Cardiac fibroblast (primary cell): ENCODE data around the gene RHOU.

Experiments used
- DNase-seq, 2 donors: peaks; one replicate each; pipeline versions ENCODE4 v3.0.0 to v3.0.0-alpha.2; 2010; ENCODE audit warnings: low read depth in 2 of 2
- H3K4me3 ChIP-seq, 2 donors: replicated peaks in 1 of 2; 1 replicate in 1 of 2; 2 replicates in 1 of 2; pipeline ENCODE4 v1.5.1; 2011; ENCODE audit warnings: low read depth in 2 of 2, low read length in 2 of 2, mild to moderate bottlenecking in 2 of 2, moderate library complexity in 1 of 2
- TF ChIP-seq, protein P1 (sequence below): IDR thresholded peaks from one replicate; pipeline ENCODE4 v1.5.1; 2011; ENCODE audit warnings: low read depth, mild to moderate bottlenecking, low read length, inconsistent platforms

The RHOU gene

DNA sequence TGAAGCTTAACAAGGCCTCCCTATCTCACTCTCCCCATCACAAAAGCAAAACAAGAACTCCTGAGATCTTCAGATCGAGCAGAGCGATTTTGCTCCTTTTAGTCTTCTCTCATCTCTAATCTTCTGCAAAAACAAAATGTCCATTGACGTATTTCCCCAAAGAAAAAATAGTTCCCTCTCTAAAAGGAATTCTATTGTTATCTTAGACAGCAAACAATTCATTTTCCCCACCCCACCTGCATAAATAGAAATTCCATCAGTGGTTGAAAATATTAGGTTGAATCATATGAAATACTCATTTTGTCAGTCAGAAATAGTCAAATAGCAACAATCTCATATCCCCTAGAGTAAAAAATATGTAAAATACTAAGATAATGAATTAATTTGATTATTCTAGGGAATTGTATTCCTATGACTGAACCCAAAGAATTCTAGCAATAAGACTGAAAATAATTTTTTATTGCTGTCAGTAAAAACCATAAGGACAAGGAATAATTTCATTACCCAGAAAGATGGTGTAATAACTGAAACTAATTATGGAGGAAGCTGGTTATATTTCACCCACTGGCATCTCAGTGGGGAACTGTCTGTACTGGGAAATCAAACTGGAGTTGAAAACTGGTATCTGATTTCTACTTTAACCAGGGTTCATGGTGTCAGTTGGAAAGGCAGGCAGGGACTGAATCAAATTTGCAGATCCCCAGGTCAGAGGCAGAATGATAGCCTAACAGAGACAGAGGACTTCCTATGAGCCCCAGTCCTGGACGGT is 51.3 kb downstream of the RHOU start:
- TF ChIP-seq, protein P1, sequence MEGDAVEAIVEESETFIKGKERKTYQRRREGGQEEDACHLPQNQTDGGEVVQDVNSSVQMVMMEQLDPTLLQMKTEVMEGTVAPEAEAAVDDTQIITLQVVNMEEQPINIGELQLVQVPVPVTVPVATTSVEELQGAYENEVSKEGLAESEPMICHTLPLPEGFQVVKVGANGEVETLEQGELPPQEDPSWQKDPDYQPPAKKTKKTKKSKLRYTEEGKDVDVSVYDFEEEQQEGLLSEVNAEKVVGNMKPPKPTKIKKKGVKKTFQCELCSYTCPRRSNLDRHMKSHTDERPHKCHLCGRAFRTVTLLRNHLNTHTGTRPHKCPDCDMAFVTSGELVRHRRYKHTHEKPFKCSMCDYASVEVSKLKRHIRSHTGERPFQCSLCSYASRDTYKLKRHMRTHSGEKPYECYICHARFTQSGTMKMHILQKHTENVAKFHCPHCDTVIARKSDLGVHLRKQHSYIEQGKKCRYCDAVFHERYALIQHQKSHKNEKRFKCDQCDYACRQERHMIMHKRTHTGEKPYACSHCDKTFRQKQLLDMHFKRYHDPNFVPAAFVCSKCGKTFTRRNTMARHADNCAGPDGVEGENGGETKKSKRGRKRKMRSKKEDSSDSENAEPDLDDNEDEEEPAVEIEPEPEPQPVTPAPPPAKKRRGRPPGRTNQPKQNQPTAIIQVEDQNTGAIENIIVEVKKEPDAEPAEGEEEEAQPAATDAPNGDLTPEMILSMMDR, result no peak

DNA sequence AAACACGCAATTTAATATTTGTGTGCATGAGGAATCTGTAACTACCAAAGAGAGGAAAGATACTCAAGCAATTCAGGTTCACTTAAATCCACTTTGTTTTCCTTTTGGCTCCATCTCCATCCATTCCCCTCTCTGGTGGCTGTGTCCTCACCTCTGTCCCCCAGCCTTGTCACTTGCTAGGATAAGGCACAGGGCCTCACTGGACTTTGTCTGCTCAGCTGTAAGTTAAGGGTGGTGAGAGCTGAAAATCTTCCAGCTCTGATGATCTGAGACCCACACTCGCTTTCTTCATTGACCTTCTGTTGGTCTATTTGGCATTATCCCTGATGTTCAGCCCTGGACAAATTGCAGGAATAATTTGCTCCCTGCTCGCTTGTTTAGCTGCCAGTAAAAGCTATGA is 56.5 kb downstream of the RHOU start:
- TF ChIP-seq, protein P1, result no peak
- no peak for DNase-seq
- H3K4me3 ChIP-seq, result no peak overlapping the region

More for the DNA sequence above, 51.3 kb downstream of the RHOU start:
- H3K4me3 ChIP-seq, result no peak overlapping the region
- DNase-seq, result no peak

DNA sequence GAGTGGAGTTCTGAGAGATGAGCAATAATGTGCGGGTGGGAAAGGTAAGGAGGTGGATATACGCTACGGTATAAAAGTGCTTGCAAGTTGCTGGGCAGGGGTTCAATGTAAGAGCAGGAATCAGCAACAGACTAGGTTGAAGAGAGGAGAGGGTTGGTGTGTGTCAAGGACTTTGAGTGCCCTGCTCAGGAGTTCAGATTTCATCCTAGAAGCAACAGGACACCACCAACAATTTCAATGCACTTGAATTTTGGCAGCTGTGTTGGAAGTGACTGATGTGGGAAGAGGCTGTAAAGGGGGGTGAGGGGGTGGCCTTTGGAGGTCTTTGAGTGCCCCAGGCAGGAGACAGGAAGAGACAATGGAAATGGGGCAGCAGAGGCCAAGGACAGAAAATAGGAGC is 57.3 kb downstream of the RHOU start:
- no peak overlapping the region for H3K4me3 ChIP-seq
- TF ChIP-seq, protein P1, result no peak
- no peak for DNase-seq

DNA sequence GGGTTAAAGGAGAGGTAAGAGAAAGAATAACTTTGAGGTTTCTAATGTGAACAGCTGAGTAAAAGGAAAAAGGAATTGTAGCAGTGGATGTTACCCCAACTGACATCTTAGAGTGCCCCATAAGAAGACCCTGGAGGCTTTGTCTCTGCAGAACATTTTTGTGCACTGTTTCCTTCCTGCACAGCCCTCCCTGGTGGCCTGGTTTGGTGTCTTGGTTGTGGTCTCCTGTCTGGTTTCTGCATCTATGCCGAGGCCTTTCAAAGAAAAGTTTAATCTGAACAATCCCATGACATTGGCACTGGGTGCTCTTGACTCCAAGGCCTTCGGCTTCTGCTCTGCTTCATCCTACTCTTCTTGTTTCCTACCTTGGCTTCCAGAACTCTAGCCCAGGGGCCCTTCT is 57.8 kb downstream of the RHOU start:
- TF ChIP-seq, protein P1, result no peak
- no peak for DNase-seq
- no peak overlapping the region for H3K4me3 ChIP-seq

DNA sequence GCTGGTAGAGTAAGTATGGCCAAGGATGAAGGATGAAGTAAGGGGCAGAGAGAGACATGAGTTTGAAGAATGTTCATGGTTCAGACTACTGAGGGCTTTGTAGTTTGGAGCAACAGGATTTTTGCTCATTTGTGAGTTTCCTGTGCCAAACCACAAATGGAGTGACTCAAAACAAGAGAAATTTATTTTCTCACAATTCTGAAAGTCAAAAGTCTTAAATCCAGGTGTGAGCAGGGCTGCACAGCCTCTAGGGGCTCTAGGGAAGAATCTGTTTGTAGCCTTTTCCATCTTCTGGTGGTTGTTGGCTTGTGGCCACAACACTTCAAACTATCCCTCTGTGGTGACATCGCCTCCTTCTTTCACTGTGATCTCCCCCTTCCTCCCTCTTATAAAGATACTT is 58.9 kb downstream of the RHOU start:
- DNase-seq, result no peak
- TF ChIP-seq, protein P1, result no peak
- no peak overlapping the region for H3K4me3 ChIP-seq

GRCh38 chr1:228794810-228795209 is 59.5 kb downstream of the RHOU start:
- H3K4me3 ChIP-seq, result no peak overlapping the region
- TF ChIP-seq, protein P1, result no peak
- no peak for DNase-seq

- DNase-seq, result no peak
- no peak overlapping the region for H3K4me3 ChIP-seq
- TF ChIP-seq, protein P1, result no peak
Measured at GRCh38 chr1:228795596-228795995, 60.3 kb downstream of the RHOU start.
